NT2/D1 (cell line): Measurements from ENCODE around the gene ART4.

Experiments
- DNase-seq: peaks from one replicate; pipeline ENCODE4 v3.0.0-alpha.2; 2011; ENCODE audit warnings: low read depth, low spot score
- H3K27me3 ChIP-seq: 2 replicates; pipeline ENCODE4 v1.6.0; 2011; ENCODE audit warnings: mild to moderate bottlenecking; ENCODE audit not compliant: insufficient read length, insufficient read depth
- H3K36me3 ChIP-seq: 2 replicates; pipeline ENCODE4 v1.6.1; 2011; ENCODE audit warnings: mild to moderate bottlenecking, low read length, mixed read lengths; ENCODE audit not compliant: insufficient read depth, insufficient read length
- H3K4me1 ChIP-seq: 2 replicates; pipeline ENCODE4 v1.5.1; 2011; ENCODE audit not compliant: insufficient read depth, insufficient read length
- H3K4me3 ChIP-seq: 2 replicates; pipeline ENCODE4 v1.5.1; 2011; ENCODE audit warnings: low read depth; ENCODE audit not compliant: insufficient read length
- H3K9ac ChIP-seq: 2 replicates; pipeline ENCODE4 v1.6.0; 2011; ENCODE audit warnings: low read depth; ENCODE audit not compliant: insufficient read length
- H3K9me3 ChIP-seq: 2 replicates; pipeline ENCODE4 v1.5.1; 2011; ENCODE audit warnings: mild to moderate bottlenecking, low read length; ENCODE audit not compliant: insufficient read depth
- SUZ12 ChIP-seq: IDR thresholded peaks from 2 replicates; pipeline ENCODE4 v1.6.1; 2011; ENCODE audit not compliant: insufficient read length, insufficient read depth; ENCODE audit errors: extremely low read depth
- YY1 ChIP-seq: IDR thresholded peaks from 2 replicates; pipeline ENCODE4 v1.6.1; 2011; ENCODE audit not compliant: insufficient read length, insufficient read depth
- ZNF274 ChIP-seq: IDR thresholded peaks from 2 replicates; pipeline ENCODE4 v1.6.1; 2011; ENCODE audit warnings: mild to moderate bottlenecking, low read depth, low read length

The ART4 gene

GRCh38 chr12:14785568-14785967 is 57.8 kb downstream of the ART4 start:
- Histone ChIP-seq H3K4me3 (no peak overlapping the region), H3K27me3 (no peaks in the 10 kb centered on the region), H3K4me1 (no peaks in the 10 kb centered on the region), H3K9me3 (no peaks in the 10 kb centered on the region), H3K36me3 (peaks cover 68% of the 10 kb centered on the region), H3K9ac (no peak overlapping the region)
- DNase-seq, result no peak
- TF ChIP-seq ZNF274, result no peak

GRCh38 chr12:14784471-14784870 is 58.9 kb downstream of the ART4 start:
- Histone ChIP-seq H3K9me3 (no peaks in the 10 kb centered on the region), H3K4me1 (no peaks in the 10 kb centered on the region), H3K9ac (no peak overlapping the region), H3K36me3 (peaks cover 57% of the 10 kb centered on the region), H3K27me3 (no peaks in the 10 kb centered on the region), H3K4me3 (no peak overlapping the region)
- DNase-seq, result no peak
- no peak for TF ChIP-seq SUZ12
- TF ChIP-seq YY1, result no peak
- no peak for TF ChIP-seq ZNF274

DNA sequence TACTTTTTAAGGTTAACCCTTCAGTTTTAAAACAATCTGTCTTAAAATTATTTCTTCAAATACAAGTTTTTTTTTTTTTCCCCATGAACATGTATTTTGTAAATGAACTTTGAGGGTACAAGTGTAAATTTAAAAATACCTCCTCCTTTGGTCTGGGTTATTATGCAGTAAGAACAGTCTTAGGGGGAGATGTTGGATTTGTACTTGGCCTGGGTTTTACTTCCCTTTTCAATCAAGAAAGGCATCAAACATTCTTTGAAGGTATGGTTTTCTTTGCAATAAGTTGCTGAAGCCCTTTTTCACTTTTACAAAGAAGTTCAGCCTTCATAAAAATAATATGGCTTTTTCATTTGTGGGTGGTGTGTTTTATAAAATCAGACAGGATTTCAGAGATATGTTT is 60.6 kb downstream of the ART4 start:
- Histone ChIP-seq H3K4me1 (no peaks in the 10 kb centered on the region), H3K9me3 (no peaks in the 10 kb centered on the region), H3K36me3 (peaks cover 40% of the 10 kb centered on the region), H3K4me3 (no peak overlapping the region), H3K9ac (no peak overlapping the region), H3K27me3 (no peaks in the 10 kb centered on the region)
- no peak for DNase-seq
- TF ChIP-seq YY1 (no peak), SUZ12 (no peak), ZNF274 (no peak)

GRCh38 chr12:14781563-14781962 is 61.8 kb downstream of the ART4 start:
- no peak for DNase-seq
- H3K36me3 ChIP-seq, result peaks cover 28% of the 10 kb centered on the region
- no peaks in the 10 kb centered on the region for H3K9me3 ChIP-seq
- no peak for TF ChIP-seq YY1
- TF ChIP-seq ZNF274, result no peak
- TF ChIP-seq SUZ12, result no peak
- no peak overlapping the region for H3K9ac ChIP-seq
- no peak overlapping the region for H3K4me3 ChIP-seq
- H3K27me3 ChIP-seq, result no peaks in the 10 kb centered on the region
- H3K4me1 ChIP-seq, result no peaks in the 10 kb centered on the region

DNA sequence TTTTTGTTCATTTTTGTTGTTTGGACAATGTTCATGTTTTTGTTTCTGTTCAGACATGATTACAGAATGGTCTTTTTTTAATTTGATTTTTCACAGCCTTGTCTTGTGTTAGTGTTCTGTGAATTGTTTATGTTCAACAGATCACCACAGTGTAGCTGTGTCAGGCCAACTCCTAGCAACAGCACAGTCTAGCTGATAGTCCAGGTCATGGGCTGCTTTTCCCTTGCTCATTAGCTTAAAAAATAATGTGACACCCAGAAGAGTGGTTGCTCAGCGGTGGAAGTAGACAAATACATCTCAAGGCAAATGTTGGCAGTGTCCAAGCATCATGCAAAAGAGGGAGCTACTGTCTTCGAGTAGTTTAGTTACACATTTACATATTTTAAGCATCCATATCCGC is 62.5 kb downstream of the ART4 start:
- no peak for TF ChIP-seq ZNF274
- TF ChIP-seq YY1, result no peak
- TF ChIP-seq SUZ12, result no peak
- H3K4me3 ChIP-seq, result no peak overlapping the region
- no peak for DNase-seq
- peaks cover 21% of the 10 kb centered on the region for H3K36me3 ChIP-seq
- no peaks in the 10 kb centered on the region for H3K27me3 ChIP-seq
- no peaks in the 10 kb centered on the region for H3K4me1 ChIP-seq
- no peak overlapping the region for H3K9ac ChIP-seq
- H3K9me3 ChIP-seq, result no peaks in the 10 kb centered on the region

DNA sequence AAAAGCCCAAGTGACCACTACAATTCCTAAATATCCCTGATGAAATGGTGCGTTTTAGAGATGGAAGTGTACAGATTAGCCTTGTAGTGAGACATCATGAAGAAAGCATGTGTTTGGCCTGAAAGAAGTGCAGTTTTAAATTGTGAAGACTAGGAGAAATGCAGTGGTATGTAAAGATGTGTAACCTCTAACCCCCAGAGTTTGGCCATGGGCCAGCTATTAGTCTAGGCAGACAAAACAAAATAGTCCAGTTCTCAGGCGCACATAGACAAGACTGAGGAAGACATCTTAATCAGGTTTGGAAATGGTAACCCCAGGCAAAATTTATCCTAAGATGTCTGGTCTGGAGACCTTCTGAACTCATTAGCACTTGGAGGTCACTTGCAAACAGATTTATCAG is 63.5 kb downstream of the ART4 start:
- no peak for DNase-seq
- Histone ChIP-seq H3K4me3 (no peak overlapping the region), H3K4me1 (no peaks in the 10 kb centered on the region), H3K36me3 (peaks cover 11% of the 10 kb centered on the region), H3K9ac (no peak overlapping the region), H3K9me3 (no peaks in the 10 kb centered on the region), H3K27me3 (no peaks in the 10 kb centered on the region)
- no peak for TF ChIP-seq SUZ12
- no peak for TF ChIP-seq ZNF274

- Histone ChIP-seq H3K4me3 (no peak overlapping the region), H3K9ac (no peak overlapping the region), H3K36me3 (no peaks in the 10 kb centered on the region), H3K4me1 (no peaks in the 10 kb centered on the region), H3K9me3 (no peaks in the 10 kb centered on the region), H3K27me3 (no peaks in the 10 kb centered on the region)
- DNase-seq, result no peak
- TF ChIP-seq SUZ12, result no peak
These were observed 66.1 kb downstream of the ART4 start for GRCh38 chr12:14777271-14777670.

DNA sequence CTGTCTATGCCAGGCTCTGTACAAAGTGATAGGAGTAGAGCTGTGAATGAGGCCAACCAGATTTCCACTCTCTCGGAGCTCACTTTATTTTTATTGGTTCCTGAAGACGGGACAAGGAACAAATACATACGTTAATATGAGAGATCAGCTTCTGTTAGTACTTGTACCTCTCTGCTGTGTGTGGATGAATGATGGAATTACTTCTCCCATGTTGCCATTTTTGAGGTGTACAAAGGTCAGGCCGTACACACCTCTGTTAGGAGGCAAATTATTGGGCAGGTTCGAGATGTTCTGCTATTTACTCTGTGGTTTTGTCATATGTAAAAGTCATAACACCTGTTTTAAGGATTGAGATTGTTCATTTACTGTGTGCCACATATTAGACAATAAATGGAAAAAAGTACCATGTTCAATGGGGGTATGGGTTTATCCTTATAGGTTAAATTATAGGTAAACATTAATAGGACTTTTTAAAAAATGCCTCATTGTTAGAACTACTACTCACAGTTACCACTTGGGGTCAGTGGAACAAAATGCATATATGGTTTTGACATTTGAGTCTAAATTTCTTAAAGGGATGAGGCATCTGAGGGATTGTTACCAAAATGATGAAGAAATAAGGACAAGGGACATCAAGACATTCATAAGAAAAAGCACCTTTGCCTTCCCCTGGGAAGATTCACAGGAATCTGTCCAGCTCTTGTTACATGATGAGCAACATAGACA is 66.9 kb downstream of the ART4 start:
- Histone ChIP-seq H3K9ac (no peak overlapping the region), H3K4me1 (no peaks in the 10 kb centered on the region), H3K4me3 (no peak overlapping the region), H3K36me3 (no peaks in the 10 kb centered on the region), H3K27me3 (no peaks in the 10 kb centered on the region), H3K9me3 (no peaks in the 10 kb centered on the region)
- TF ChIP-seq YY1 (no peak), SUZ12 (no peak)
- no peak for DNase-seq
